Naive thymus-derived CD4-positive, alpha-beta T cell (primary cell): ENCODE measurements around the gene ZNF3. TPM values are rescaled to one million over a fixed set of nuclear protein-coding genes. Genes with fewer than 3 reads are reported as not detected.
A peak's percentile ranks its signal among the peaks of the same experiment; 100 is the strongest.

ENCODE experiments used
- ATAC-seq: fragments of 150-1000 bp; cut with Tn5 transposase; 2 replicates; pipeline ENCODE4 v1.10.0; 2021; ENCODE audit warnings: mild to moderate bottlenecking, moderate library complexity
- CTCF ChIA-PET: fragments of 350-600 bp; sonication (Branson Sonifier 250); formaldehyde crosslinking; loops from one replicate; lab custom pipeline; 2021; ENCODE audit warnings: antibody characterized with exemption; lab: Charles Lee
- POLR2A ChIA-PET: fragments of 350-600 bp; sonication (Branson Sonifier 250); formaldehyde crosslinking; loops from one replicate; lab custom pipeline; 2021; ENCODE audit warnings: antibody characterized with exemption, inconsistent platforms; lab: Charles Lee
- DNase-seq, 9 donors: peaks; one replicate each; pipeline versions ENCODE4 v3.0.0 to v3.0.0-alpha.2; 2020 to 2022; ENCODE audit warnings: mixed read lengths in 1 of 9
- H3K27ac ChIP-seq: one replicate; pipeline ENCODE4 v1.7.0; 2013; ENCODE audit warnings: mild to moderate bottlenecking, low read depth, low read length, moderate library complexity
- H3K27me3 ChIP-seq, 2 donors: one replicate each; pipeline ENCODE4 v1.7.0; 2013; ENCODE audit warnings: low read length in 2 of 2, mild to moderate bottlenecking in 2 of 2, moderate library complexity in 2 of 2; ENCODE audit not compliant: control insufficient read depth in 2 of 2, insufficient read depth in 2 of 2
- H3K36me3 ChIP-seq, 3 experiments: 1 replicate in 2 of 3; 2 replicates in 1 of 3; pipeline ENCODE4 v1.7.0; 2013; ENCODE audit warnings: low read length in 3 of 3, mild to moderate bottlenecking in 3 of 3, moderate library complexity in 1 of 3; ENCODE audit not compliant: insufficient read depth in 3 of 3, control insufficient read depth in 2 of 3
- H3K4me1 ChIP-seq, 2 donors: one replicate each; pipeline ENCODE4 v1.7.0; 2013; ENCODE audit warnings: low read length in 2 of 2, mild to moderate bottlenecking in 2 of 2, moderate library complexity in 1 of 2; ENCODE audit not compliant: control insufficient read depth in 2 of 2, insufficient read depth in 2 of 2
- H3K4me3 ChIP-seq: 2 replicates; pipeline ENCODE4 v1.7.0; 2013; ENCODE audit warnings: mild to moderate bottlenecking, low read length
- H3K9me3 ChIP-seq, 3 experiments: 1 replicate in 2 of 3; 2 replicates in 1 of 3; pipeline ENCODE4 v1.7.0; 2013; ENCODE audit warnings: low read length in 3 of 3; ENCODE audit not compliant: control insufficient read depth in 2 of 3
- H3K27ac Mint-ChIP-seq, 9 donors: one replicate each; pipeline ENCODE4 v1.8.0; 2020 to 2022; ENCODE audit warnings: mixed read lengths in 9 of 9, mild to moderate bottlenecking in 8 of 9, moderate library complexity in 5 of 9, inconsistent platforms in 2 of 9
- H3K27me3 Mint-ChIP-seq, 5 donors: one replicate each; pipeline ENCODE4 v1.8.0; 2021 to 2022; ENCODE audit warnings: mixed read lengths in 5 of 5, mild to moderate bottlenecking in 1 of 5
- H3K36me3 Mint-ChIP-seq, 5 donors: one replicate each; pipeline ENCODE4 v1.8.0; 2020 to 2022; ENCODE audit warnings: mixed read lengths in 5 of 5, mild to moderate bottlenecking in 3 of 5, inconsistent platforms in 1 of 5
- H3K4me1 Mint-ChIP-seq, 7 donors: one replicate each; pipeline ENCODE4 v1.8.0; 2020 to 2022; ENCODE audit warnings: mixed read lengths in 7 of 7, mild to moderate bottlenecking in 3 of 7, inconsistent platforms in 1 of 7
- H3K4me3 Mint-ChIP-seq, 10 donors: one replicate each; pipeline ENCODE4 v1.8.0; 2020 to 2022; ENCODE audit warnings: mild to moderate bottlenecking in 10 of 10, mixed read lengths in 10 of 10, moderate library complexity in 6 of 10, inconsistent platforms in 2 of 10
- H3K9me3 Mint-ChIP-seq, 11 donors: one replicate each; pipeline ENCODE4 v1.8.0; 2020 to 2022; ENCODE audit warnings: mixed read lengths in 11 of 11, mild to moderate bottlenecking in 4 of 11, inconsistent platforms in 1 of 11, moderate library complexity in 1 of 11
- intact Hi-C, 2 donors: fragments of 100-400 bp; cut with micrococcal nuclease; formaldehyde crosslinking; loops; one replicate each; pipeline ENCODE4 v1.15.1; 2023
- polyA plus RNA-seq, 2 donors: library from polyadenylated mRNA; unstranded; fragments of 300-500 nt; fragmentation: Illumina TruSeq; gene quantifications; one replicate each; pipeline ENCODE4 v1.2.3, GENCODE V29; 2021
- total RNA-seq, 6 experiments: library from RNA in 5 of 6; stranded (reverse) in 5 of 6; gene quantifications; 1 replicate in 5 of 6; 2 replicates in 1 of 6; pipeline ENCODE4 v1.2.3 and lab custom pipeline; 2021 to 2026

ZNF3 gene
- total and polyA plus RNA-seq, 7 experiments from 2014 or later, result 20.3 to 48.0 (median 35.0) TPM

- Histone ChIP-seq H3K36me3 (peaks cover 0 to 7% (median 0%) of the 10 kb centered on the region in 3 experiments), H3K9me3 (no peaks in the 10 kb centered on the region), H3K4me3 (no peak overlapping the region), H3K27ac (no peak overlapping the region), H3K27me3 (no peaks in the 10 kb centered on the region), H3K4me1 (peaks cover 0 to 6% of the 10 kb centered on the region in 2 donors)
- POLR2A ChIA-PET, result interaction anchor here (0.7 to 2.7 kb wide), 7 partner anchors 22 to 130 kb away, joined by 3 to 11 read pairs (median 7); partner anchors contain the start of genes MCM7, TRIM4 and ZKSCAN1
- Mint-ChIP-seq H3K9me3 (no peaks in the 10 kb centered on the region), H3K27ac (peak overlapping the region; percentile 51 to 98 (median 90)), H3K4me3 (peak overlapping the region; percentile 70 to 95 (median 90)), H3K4me1 (peaks cover 4 to 33% (median 25%) of the 10 kb centered on the region in 7 donors), H3K36me3 (peaks cover 0 to 2% (median 0%) of the 10 kb centered on the region in 5 donors), H3K27me3 (peaks cover 0 to 3% (median 0%) of the 10 kb centered on the region in 5 donors)
- intact Hi-C loops, result loop anchor here (1.0 to 2.0 kb wide), 8 partner anchors 32 to 381 kb away; partner anchors contain the start of genes ZKSCAN1 (in 2 of the 2), ZNF3 (in 2 of the 2), AP4M1 (in 1 of the 2) and MCM7 (in 1 of the 2)
- DNase-seq, result peak in 1 of 9 donors; percentile 2
- CTCF ChIA-PET, result interaction anchor here (0.6 to 1.6 kb wide), 4 partner anchors 33 to 119 kb away, joined by 3 to 4 read pairs (median 4); partner anchors contain the start of gene ZKSCAN1
- no peak for ATAC-seq
Measured at GRCh38 chr7:100048680-100049079, 32.8 kb downstream of the ZNF3 start.

- peak overlapping the region in 3 of 10 donors; percentile 17 to 48 (median 42) for H3K4me3 Mint-ChIP-seq
- peaks cover 0 to 3% (median 0%) of the 10 kb centered on the region in 5 donors for H3K27me3 Mint-ChIP-seq
- Histone ChIP-seq H3K4me3 (no peak overlapping the region), H3K36me3 (peaks cover 0 to 5% (median 0%) of the 10 kb centered on the region in 3 experiments), H3K27ac (no peak overlapping the region), H3K27me3 (no peaks in the 10 kb centered on the region), H3K4me1 (peaks cover 6% of the 10 kb centered on the region in 2 donors), H3K9me3 (no peaks in the 10 kb centered on the region)
- H3K4me1 Mint-ChIP-seq, result peaks cover 9 to 36% (median 26%) of the 10 kb centered on the region in 7 donors
- H3K27ac Mint-ChIP-seq, result peak overlapping the region in 1 of 9 donors; percentile 42
- intact Hi-C loops, result no loop called here
- POLR2A ChIA-PET, result interaction anchor here (0.8 kb wide), 1 partner anchor 29 kb away, joined by 4 read pairs; the partner anchor contains the start of gene ZKSCAN1
- DNase-seq (no peak), ATAC-seq (peak; percentile 45)
- H3K36me3 Mint-ChIP-seq, result peaks cover 0 to 4% (median 0%) of the 10 kb centered on the region in 5 donors
- H3K9me3 Mint-ChIP-seq, result no peaks in the 10 kb centered on the region
- CTCF ChIA-PET, result no interaction called here
Measured at GRCh38 chr7:100044718-100045117, 36.8 kb downstream of the ZNF3 start.

GRCh38 chr7:100040575-100040974 lies 40.9 kb downstream of the ZNF3 start:
- ChIA-PET CTCF (no interaction called here), POLR2A (interaction anchor here (0.8 to 1.2 kb wide), 2 partner anchors 10 to 23 kb away, joined by 3 to 6 read pairs; no protein-coding TSS in a partner anchor)
- ATAC-seq, result no peak
- peak overlapping the region in 7 of 9 donors; percentile 6 to 66 (median 55) for H3K27ac Mint-ChIP-seq
- peaks cover 9 to 30% (median 18%) of the 10 kb centered on the region in 7 donors for H3K4me1 Mint-ChIP-seq
- no peaks in the 10 kb centered on the region for H3K27me3 Mint-ChIP-seq
- H3K4me1 ChIP-seq, result peaks cover 0 to 6% of the 10 kb centered on the region in 2 donors
- DNase-seq, result peak in 1 of 9 donors; percentile 7
- no peak overlapping the region for H3K4me3 Mint-ChIP-seq
- peaks cover 0 to 6% (median 0%) of the 10 kb centered on the region in 3 experiments for H3K36me3 ChIP-seq
- H3K4me3 ChIP-seq, result no peak overlapping the region
- intact Hi-C loops, result no loop called here
- H3K27ac ChIP-seq, result no peak overlapping the region
- H3K9me3 ChIP-seq, result no peaks in the 10 kb centered on the region
- H3K9me3 Mint-ChIP-seq, result no peaks in the 10 kb centered on the region
- H3K36me3 Mint-ChIP-seq, result peaks cover 5 to 20% (median 10%) of the 10 kb centered on the region in 5 donors
- H3K27me3 ChIP-seq, result no peaks in the 10 kb centered on the region

- Histone ChIP-seq H3K27me3 (no peaks in the 10 kb centered on the region), H3K4me1 (peaks cover 0 to 6% of the 10 kb centered on the region in 2 donors), H3K27ac (no peak overlapping the region), H3K4me3 (no peak overlapping the region), H3K9me3 (no peaks in the 10 kb centered on the region), H3K36me3 (peaks cover 3 to 29% (median 14%) of the 10 kb centered on the region in 3 experiments)
- intact Hi-C loops, result no loop called here
- ATAC-seq (no peak), DNase-seq (no peak)
- no peaks in the 10 kb centered on the region for H3K27me3 Mint-ChIP-seq
- H3K4me3 Mint-ChIP-seq, result no peak overlapping the region
- CTCF ChIA-PET, result no interaction called here
- H3K27ac Mint-ChIP-seq, result no peak overlapping the region
- H3K9me3 Mint-ChIP-seq, result no peaks in the 10 kb centered on the region
- H3K36me3 Mint-ChIP-seq, result peaks cover 10 to 34% (median 19%) of the 10 kb centered on the region in 5 donors
- H3K4me1 Mint-ChIP-seq, result peaks cover 6 to 24% (median 18%) of the 10 kb centered on the region in 7 donors
- POLR2A ChIA-PET, result interaction anchor here (1.4 kb wide), 1 partner anchor 8 kb away, joined by 4 read pairs; no protein-coding TSS in a partner anchor
Measured at GRCh38 chr7:100038326-100038725, 43.2 kb downstream of the ZNF3 start.

- ATAC-seq (no peak), DNase-seq (no peak)
- intact Hi-C loops, result no loop called here
- H3K36me3 Mint-ChIP-seq, result peaks cover 14 to 50% (median 33%) of the 10 kb centered on the region in 5 donors
- H3K4me1 Mint-ChIP-seq, result peaks cover 0 to 14% (median 8%) of the 10 kb centered on the region in 7 donors
- Histone ChIP-seq H3K4me1 (no peaks in the 10 kb centered on the region), H3K27ac (no peak overlapping the region), H3K4me3 (no peak overlapping the region), H3K27me3 (no peaks in the 10 kb centered on the region), H3K9me3 (no peaks in the 10 kb centered on the region), H3K36me3 (peaks cover 6 to 43% (median 14%) of the 10 kb centered on the region in 3 experiments)
- ChIA-PET POLR2A (no interaction called here), CTCF (interaction anchor here (1.2 kb wide), 1 partner anchor 11 kb away, joined by 3 read pairs; no protein-coding TSS in a partner anchor)
- no peaks in the 10 kb centered on the region for H3K27me3 Mint-ChIP-seq
- no peaks in the 10 kb centered on the region for H3K9me3 Mint-ChIP-seq
- no peak overlapping the region for H3K4me3 Mint-ChIP-seq
- H3K27ac Mint-ChIP-seq, result no peak overlapping the region
Measured at GRCh38 chr7:100035876-100036275, 45.6 kb downstream of the ZNF3 start.

GRCh38 chr7:100034871-100035510 lies 46.5 kb downstream of the ZNF3 start:
- ChIA-PET CTCF (no interaction called here), POLR2A (no interaction called here)
- peaks cover 6 to 52% (median 14%) of the 10 kb centered on the region in 3 experiments for H3K36me3 ChIP-seq
- no peaks in the 10 kb centered on the region for H3K4me1 ChIP-seq
- Mint-ChIP-seq H3K27ac (no peak overlapping the region), H3K27me3 (no peaks in the 10 kb centered on the region), H3K36me3 (peaks cover 14 to 59% (median 41%) of the 10 kb centered on the region in 5 donors), H3K4me3 (no peak overlapping the region), H3K4me1 (peaks cover 0 to 6% (median 0%) of the 10 kb centered on the region in 7 donors), H3K9me3 (no peaks in the 10 kb centered on the region)
- H3K27me3 ChIP-seq, result no peaks in the 10 kb centered on the region
- no peak for ATAC-seq
- intact Hi-C loops, result no loop called here
- no peak overlapping the region for H3K4me3 ChIP-seq
- no peak overlapping the region for H3K27ac ChIP-seq
- H3K9me3 ChIP-seq, result no peaks in the 10 kb centered on the region
- DNase-seq, result no peak
